Parathyroid adenoma (tissue), 2 donors: ENCODE measurements around the gene PKMYT1.

Experiments used
- H2AFZ ChIP-seq: fragments of 300-600 bp; sonication (generic); one replicate; pipeline ENCODE4 v1.7.0; 2017; ENCODE audit warnings: antibody characterized with exemption, mild to moderate bottlenecking
- H3K27ac ChIP-seq: fragments of 300-600 bp; sonication (generic); one replicate; pipeline ENCODE4 v1.7.0; 2017
- H3K27me3 ChIP-seq: fragments of 300-600 bp; sonication (generic); one replicate; pipeline ENCODE4 v1.7.0; 2017; ENCODE audit warnings: low read length; ENCODE audit not compliant: control insufficient read depth, insufficient read depth
- H3K36me3 ChIP-seq: fragments of 300-600 bp; sonication (generic); one replicate; pipeline ENCODE4 v1.7.0; 2017; ENCODE audit warnings: low read length; ENCODE audit not compliant: control insufficient read depth, insufficient read depth
- H3K4me1 ChIP-seq: fragments of 300-600 bp; sonication (generic); one replicate; pipeline ENCODE4 v1.7.0; 2017; ENCODE audit warnings: control low read depth
- H3K4me2 ChIP-seq: fragments of 300-600 bp; sonication (generic); one replicate; pipeline ENCODE4 v1.7.0; 2017; ENCODE audit warnings: low read length
- H3K4me3 ChIP-seq: fragments of 300-600 bp; sonication (generic); one replicate; pipeline ENCODE4 v1.7.0; 2017; ENCODE audit warnings: low read depth, low read length
- H3K79me2 ChIP-seq: fragments of 300-600 bp; sonication (generic); one replicate; pipeline ENCODE4 v1.7.0; 2017; ENCODE audit warnings: control low read depth
- H3K9ac ChIP-seq: fragments of 300-600 bp; sonication (generic); one replicate; pipeline ENCODE4 v1.7.0; 2017; ENCODE audit warnings: mild to moderate bottlenecking
- H3K9me3 ChIP-seq: fragments of 300-600 bp; sonication (generic); one replicate; pipeline ENCODE4 v1.7.0; 2017; ENCODE audit warnings: low read length; ENCODE audit not compliant: control insufficient read depth
- CTCF ChIP-seq: fragments of 300-600 bp; sonication (generic); IDR thresholded peaks from one replicate; pipeline ENCODE4 v1.7.0; 2017; ENCODE audit warnings: antibody characterized with exemption, mild to moderate bottlenecking
- donor health status: primary hyperparathyroidism.

Gene PKMYT1

GRCh38 chr16:2969545-2970521, 10.4 kb downstream of the PKMYT1 start:
- H3K4me1 ChIP-seq, result peaks cover 21% of the 10 kb centered on the region
- H3K9me3 ChIP-seq, result no peaks in the 10 kb centered on the region
- no peaks in the 10 kb centered on the region for H3K79me2 ChIP-seq
- peak overlapping the region; percentile 78 for H3K27ac ChIP-seq
- H3K4me2 ChIP-seq, result peak overlapping the region; percentile 93
- peak overlapping the region; percentile 75 for H3K9ac ChIP-seq
- H3K36me3 ChIP-seq, result no peaks in the 10 kb centered on the region
- H3K4me3 ChIP-seq, result peak overlapping the region; percentile 67
- peak overlapping the region; percentile 74 for H2AFZ ChIP-seq
- TF ChIP-seq CTCF, result peak; percentile 67
- no peaks in the 10 kb centered on the region for H3K27me3 ChIP-seq

GRCh38 chr16:2968738-2969544, 11.3 kb downstream of the PKMYT1 start, which contains the start of gene PAQR4:
PAQR4 (plus strand) TSS chr16:2969348; CDS start chr16:2969675, 327 bp downstream.
- H2AFZ ChIP-seq, result peak within 1 kb of the TSS; percentile 74
- H3K9me3 ChIP-seq, result no peaks in the 10 kb centered on the region
- H3K9ac ChIP-seq, result peak within 1 kb of the TSS; percentile 75
- peak within 1 kb of the TSS; percentile 78 for H3K27ac ChIP-seq
- TF ChIP-seq CTCF, result no peak
- H3K36me3 ChIP-seq, result no peaks in the 10 kb centered on the region
- peak within 1 kb of the TSS; percentile 67 for H3K4me3 ChIP-seq
- H3K4me1 ChIP-seq, result peaks cover 29% of the 10 kb centered on the region
- no peaks in the 10 kb centered on the region for H3K79me2 ChIP-seq
- no peaks in the 10 kb centered on the region for H3K27me3 ChIP-seq
- H3K4me2 ChIP-seq, result peak within 1 kb of the TSS; percentile 93

- H2AFZ ChIP-seq, result peak overlapping the region; percentile 66
- peak overlapping the region; percentile 93 for H3K4me2 ChIP-seq
- H3K4me1 ChIP-seq, result peaks cover 29% of the 10 kb centered on the region
- H3K9me3 ChIP-seq, result no peaks in the 10 kb centered on the region
- no peaks in the 10 kb centered on the region for H3K27me3 ChIP-seq
- H3K9ac ChIP-seq, result no peak overlapping the region
- peak overlapping the region; percentile 67 for H3K4me3 ChIP-seq
- peak overlapping the region; percentile 45 for H3K27ac ChIP-seq
- TF ChIP-seq CTCF, result no peak
- no peaks in the 10 kb centered on the region for H3K79me2 ChIP-seq
- no peaks in the 10 kb centered on the region for H3K36me3 ChIP-seq
Observed at GRCh38 chr16:2968368-2968737, 11.9 kb downstream of the PKMYT1 start.

GRCh38 chr16:2967721-2968161, 12.5 kb downstream of the PKMYT1 start:
- no peak overlapping the region for H3K27ac ChIP-seq
- H3K4me3 ChIP-seq, result no peak overlapping the region
- H3K9me3 ChIP-seq, result no peaks in the 10 kb centered on the region
- H2AFZ ChIP-seq, result no peak overlapping the region
- peaks cover 32% of the 10 kb centered on the region for H3K4me1 ChIP-seq
- no peaks in the 10 kb centered on the region for H3K79me2 ChIP-seq
- H3K27me3 ChIP-seq, result no peaks in the 10 kb centered on the region
- H3K36me3 ChIP-seq, result no peaks in the 10 kb centered on the region
- H3K4me2 ChIP-seq, result no peak overlapping the region
- TF ChIP-seq CTCF, result no peak
- no peak overlapping the region for H3K9ac ChIP-seq
